Left hindlimb (tissue), 1 donor: ENCODE results near the gene PRKG1.
A peak's percentile ranks its signal among the peaks of the same experiment; 100 is the strongest.
"Not testable (repeated sequence)": the region's sequence is repeated elsewhere in the genome, so short reads cannot be mapped to it uniquely, and the experiment has no call there.

Experiments used
- DNase-seq: peaks from one replicate; pipeline ENCODE4 v3.0.0-alpha.2; 2018

The PRKG1 gene

GRCh38 chr10:51532044-51532443 is 457.8 kb downstream of the PRKG1 start:
- no peak for DNase-seq

GRCh38 chr10:51542853-51543252 is 468.6 kb downstream of the PRKG1 start:
- no peak for DNase-seq

- no peak for DNase-seq
These were observed 470.6 kb downstream of the PRKG1 start for GRCh38 chr10:51544933-51545332.

- DNase-seq = no peak
These were observed 473.7 kb downstream of the PRKG1 start for GRCh38 chr10:51547941-51548340.

DNA sequence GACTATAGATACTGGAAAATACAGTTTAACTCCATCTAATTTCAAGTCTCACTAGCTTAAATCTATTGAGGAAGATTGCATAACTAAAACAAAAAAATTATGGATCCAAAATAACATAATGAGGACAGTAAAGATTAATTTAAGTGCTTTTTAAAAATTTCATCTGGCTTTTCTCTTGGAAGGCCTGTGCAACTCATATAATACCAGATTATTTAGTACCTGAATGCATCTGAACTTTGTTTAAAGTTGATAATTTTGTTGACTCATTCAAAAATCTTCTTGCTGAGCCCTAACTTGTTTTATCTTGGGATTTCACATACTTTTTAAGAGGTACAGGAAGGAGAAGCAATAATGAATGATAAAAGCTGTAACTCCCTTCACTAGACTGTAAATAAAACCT is 478.6 kb downstream of the PRKG1 start:
- DNase-seq = no peak

- no peak for DNase-seq
These were observed 490.7 kb downstream of the PRKG1 start for GRCh38 chr10:51564896-51565510.

GRCh38 chr10:51567271-51567670 is 493.0 kb downstream of the PRKG1 start:
- peak; percentile 36 for DNase-seq

DNA sequence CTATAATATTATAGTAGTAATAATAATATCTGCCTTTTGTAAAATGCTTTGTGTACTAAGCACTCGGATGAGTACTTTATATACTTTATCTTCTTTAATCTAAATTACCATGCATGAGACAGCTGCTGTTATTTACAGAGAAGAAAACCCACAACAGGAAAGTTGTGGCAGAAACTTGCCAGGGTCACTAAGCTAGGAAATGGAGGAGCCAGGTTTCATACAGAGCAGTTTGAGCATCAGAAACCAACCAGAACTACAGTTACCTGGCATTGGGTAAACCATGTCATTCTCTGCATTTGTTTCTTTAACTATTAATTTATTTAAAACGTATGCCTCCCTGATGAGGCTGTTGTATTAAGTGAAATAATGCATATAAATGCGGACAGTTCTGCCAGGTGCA is 495.2 kb downstream of the PRKG1 start:
- no peak for DNase-seq

GRCh38 chr10:51574248-51575048 is 500.2 kb downstream of the PRKG1 start:
- DNase-seq = no peak

DNA sequence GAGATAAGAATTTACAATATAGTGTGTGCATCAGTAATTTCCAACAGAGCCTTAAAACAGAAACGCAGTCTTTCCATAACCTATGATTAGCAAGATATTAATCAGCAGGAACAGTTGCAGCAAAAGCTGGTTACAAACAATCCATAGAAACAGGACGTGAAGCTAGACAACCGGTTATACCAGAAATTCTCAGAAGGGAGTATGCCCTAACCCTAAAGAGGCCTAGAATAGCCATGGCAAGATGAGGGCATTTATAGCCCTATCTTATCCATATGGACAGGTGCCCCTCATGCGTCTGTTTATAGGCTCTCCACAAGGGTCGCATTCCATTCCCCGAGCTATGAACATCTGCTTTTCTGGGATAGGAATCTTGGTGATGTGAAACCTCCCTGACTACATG is 506.9 kb downstream of the PRKG1 start:
- not testable (repeated sequence) for DNase-seq

DNA sequence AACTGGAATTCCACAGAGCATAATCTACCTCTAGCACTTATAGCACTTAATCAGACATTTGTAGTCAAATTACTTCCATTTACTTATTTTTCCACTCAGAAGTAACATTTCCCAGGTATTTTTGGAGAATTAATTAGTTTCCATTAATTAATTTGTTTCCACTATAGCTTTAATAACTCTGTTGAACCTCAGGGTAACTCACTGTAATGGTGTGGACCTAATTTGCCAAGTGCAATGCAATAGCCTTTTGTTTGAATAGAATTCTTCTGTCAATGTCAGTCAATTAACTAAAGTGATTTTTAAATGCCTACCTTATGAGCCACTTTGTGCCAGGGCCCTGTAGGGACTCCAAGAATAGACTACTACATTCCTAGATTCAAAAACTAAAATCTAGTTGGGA is 509.7 kb downstream of the PRKG1 start:
- DNase-seq = no peak

DNA sequence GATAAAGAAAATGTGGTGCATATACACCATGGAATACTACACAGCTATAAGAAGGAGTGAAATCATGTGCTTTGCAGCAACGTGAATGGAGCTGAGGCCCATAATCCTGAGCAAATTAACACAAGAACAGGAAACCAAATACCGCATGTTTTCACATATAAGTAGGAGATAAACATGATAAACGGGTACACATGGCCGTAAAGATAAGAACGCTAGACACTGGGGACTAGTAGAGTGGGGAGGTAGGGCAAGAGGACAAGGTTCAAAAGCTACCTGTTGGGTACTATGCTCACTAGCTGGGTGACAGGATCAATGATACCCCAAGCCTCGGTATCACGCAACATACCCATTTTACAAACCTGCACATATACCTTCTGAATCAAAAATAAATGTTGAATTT is 511.5 kb downstream of the PRKG1 start:
- DNase-seq = no peak

DNA sequence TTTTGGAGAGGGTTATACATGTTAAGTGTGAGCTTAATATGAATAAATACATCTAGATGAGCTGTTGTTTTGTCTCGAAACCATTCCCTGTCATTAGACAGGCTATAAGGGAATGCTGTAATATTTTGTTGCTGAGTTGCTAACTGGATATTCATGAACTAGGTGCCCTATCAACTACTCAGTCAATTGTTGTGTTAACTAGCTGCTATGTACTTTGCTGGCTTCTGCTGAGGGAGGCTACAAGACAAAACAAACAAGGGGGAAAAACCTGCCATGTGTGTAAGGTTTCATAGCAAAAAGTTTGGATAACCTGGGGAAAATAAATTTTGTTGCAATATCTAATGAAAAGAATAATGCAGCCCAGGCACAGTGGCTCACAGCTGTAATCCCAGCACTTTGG is 514.7 kb downstream of the PRKG1 start:
- no peak for DNase-seq

- no peak for DNase-seq
These were observed 516.5 kb downstream of the PRKG1 start for GRCh38 chr10:51590818-51591217.

DNA sequence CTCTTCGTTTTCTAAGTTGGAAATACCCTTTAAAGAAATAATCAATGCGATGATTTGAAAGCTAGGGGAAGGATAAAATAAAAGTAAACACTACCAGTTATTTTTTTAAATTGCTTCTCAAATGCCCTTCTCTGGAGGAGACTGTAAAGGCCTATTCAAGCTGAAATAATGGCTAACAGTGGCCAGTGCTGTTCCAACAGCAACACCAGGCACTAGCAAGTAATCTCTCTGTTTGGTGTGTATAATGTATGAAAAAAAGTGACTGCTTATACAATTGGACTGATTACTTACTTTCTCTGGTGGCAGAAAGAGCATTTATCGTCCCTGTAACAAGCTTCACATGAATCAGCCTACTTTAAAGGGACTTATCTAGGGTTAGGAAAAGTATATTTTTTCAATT is 522.4 kb downstream of the PRKG1 start:
- DNase-seq = no peak

GRCh38 chr10:51599647-51600046 is 525.4 kb downstream of the PRKG1 start:
- no peak for DNase-seq

GRCh38 chr10:51602326-51602725 is 528.0 kb downstream of the PRKG1 start:
- no peak for DNase-seq

- no peak for DNase-seq
These were observed 530.3 kb downstream of the PRKG1 start for GRCh38 chr10:51604579-51604978.

GRCh38 chr10:51606825-51607462 is 532.7 kb downstream of the PRKG1 start:
- DNase-seq = no peak

DNA sequence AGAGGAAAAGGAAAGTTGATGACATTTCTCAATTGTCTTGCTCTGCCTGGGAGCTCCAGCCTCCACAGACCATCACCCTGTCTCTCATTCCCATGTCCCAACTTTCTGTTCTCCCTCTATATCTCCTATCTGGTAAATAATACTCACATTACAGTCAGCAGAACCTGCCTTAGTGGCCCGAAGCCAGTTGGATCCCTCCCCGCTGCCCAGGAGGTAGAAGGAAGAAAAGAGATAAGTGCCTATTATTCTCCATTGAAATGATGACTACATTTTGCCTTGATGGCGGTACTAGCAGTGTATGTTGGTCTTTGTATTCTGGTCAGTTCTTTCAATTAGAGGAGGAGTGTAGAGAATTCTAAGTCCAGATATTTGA is 533.2 kb downstream of the PRKG1 start:
- no peak for DNase-seq

DNA sequence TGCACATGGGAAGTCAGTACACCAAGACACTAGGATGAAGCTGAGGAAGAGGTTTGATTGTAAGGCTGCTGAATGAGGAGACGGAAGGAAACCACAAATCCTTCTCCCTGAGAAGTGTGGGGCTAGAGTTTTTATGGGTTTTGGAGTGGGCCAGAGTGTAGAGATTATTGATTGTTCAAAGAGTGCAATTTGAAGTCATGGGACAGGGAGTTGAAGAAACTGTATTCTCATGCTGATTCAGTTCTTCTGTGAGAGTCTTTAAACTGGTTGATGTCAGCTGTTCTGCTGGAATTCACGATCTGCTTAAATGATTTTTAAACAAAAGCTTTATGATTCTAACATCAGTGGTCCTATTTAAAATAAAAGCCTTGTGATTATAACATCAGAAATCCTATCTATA is 533.9 kb downstream of the PRKG1 start:
- DNase-seq = no peak

- no peak for DNase-seq
These were observed 541.5 kb downstream of the PRKG1 start for GRCh38 chr10:51615764-51616298.

GRCh38 chr10:51617576-51618235 is 543.4 kb downstream of the PRKG1 start:
- DNase-seq = no peak
